NCI-H2171 (cell line): Measurements from ENCODE around the gene LAMC3.
A peak's percentile ranks its signal among the peaks of the same experiment; 100 is the strongest.
"Not testable (repeated sequence)": the region's sequence is repeated elsewhere in the genome, so short reads cannot be mapped to it uniquely, and the experiment has no call there.

Experiments used
- DNase-seq: peaks from one replicate; lab custom pipeline; 2025; lab: John Stamatoyannopoulos, UW

The LAMC3 gene

GRCh38 chr9:130991778-130992681, 16.9 kb upstream of the LAMC3 start:
- no peak for DNase-seq

GRCh38 chr9:130992682-130993032, 16.3 kb upstream of the LAMC3 start:
- no peak for DNase-seq

- DNase-seq = no peak
Observed at GRCh38 chr9:130993303-130994030, 15.5 kb upstream of the LAMC3 start.

- DNase-seq = no peak
Observed at GRCh38 chr9:130994135-130995085, 14.6 kb upstream of the LAMC3 start.

- DNase-seq = no peak
Observed at GRCh38 chr9:130995086-130996011, 13.6 kb upstream of the LAMC3 start.

- no peak for DNase-seq
Observed at GRCh38 chr9:130996205-130996604, 12.8 kb upstream of the LAMC3 start.

GRCh38 chr9:130996676-130997394, 12.1 kb upstream of the LAMC3 start:
- no peak for DNase-seq

- DNase-seq = no peak
Observed at GRCh38 chr9:130997395-130997684, 11.6 kb upstream of the LAMC3 start.

- peak; percentile 12 for DNase-seq
Observed at GRCh38 chr9:130997925-130998596, 10.9 kb upstream of the LAMC3 start.

GRCh38 chr9:130998597-130999244, 10.3 kb upstream of the LAMC3 start:
- no peak for DNase-seq

GRCh38 chr9:130999245-130999623, 9.7 kb upstream of the LAMC3 start:
- no peak for DNase-seq

GRCh38 chr9:131000526-131000925, 8.4 kb upstream of the LAMC3 start:
- DNase-seq = not testable (repeated sequence)

- no peak for DNase-seq
Observed at GRCh38 chr9:131001021-131001420, 8.0 kb upstream of the LAMC3 start.

GRCh38 chr9:131001990-131002389, 7.0 kb upstream of the LAMC3 start:
- no peak for DNase-seq

GRCh38 chr9:131006601-131007000, 2.4 kb upstream of the LAMC3 start:
- DNase-seq = no peak

- no peak for DNase-seq
Observed at GRCh38 chr9:131008086-131008485, 888 bp upstream of the LAMC3 start.

GRCh38 chr9:131008563-131008908, 438 bp upstream of the LAMC3 start:
- DNase-seq = no peak

- no peak for DNase-seq
Observed at GRCh38 chr9:131010482-131011273, 1.7 kb downstream of the LAMC3 start.
